ENCODE results near the gene MCC. TPM values are rescaled to one million over a fixed set of nuclear protein-coding genes. Genes with fewer than 3 reads are reported as not detected.

The MCC gene
- total RNA-seq, 1 donor from 2014 or later: 2.5 TPM

DNA sequence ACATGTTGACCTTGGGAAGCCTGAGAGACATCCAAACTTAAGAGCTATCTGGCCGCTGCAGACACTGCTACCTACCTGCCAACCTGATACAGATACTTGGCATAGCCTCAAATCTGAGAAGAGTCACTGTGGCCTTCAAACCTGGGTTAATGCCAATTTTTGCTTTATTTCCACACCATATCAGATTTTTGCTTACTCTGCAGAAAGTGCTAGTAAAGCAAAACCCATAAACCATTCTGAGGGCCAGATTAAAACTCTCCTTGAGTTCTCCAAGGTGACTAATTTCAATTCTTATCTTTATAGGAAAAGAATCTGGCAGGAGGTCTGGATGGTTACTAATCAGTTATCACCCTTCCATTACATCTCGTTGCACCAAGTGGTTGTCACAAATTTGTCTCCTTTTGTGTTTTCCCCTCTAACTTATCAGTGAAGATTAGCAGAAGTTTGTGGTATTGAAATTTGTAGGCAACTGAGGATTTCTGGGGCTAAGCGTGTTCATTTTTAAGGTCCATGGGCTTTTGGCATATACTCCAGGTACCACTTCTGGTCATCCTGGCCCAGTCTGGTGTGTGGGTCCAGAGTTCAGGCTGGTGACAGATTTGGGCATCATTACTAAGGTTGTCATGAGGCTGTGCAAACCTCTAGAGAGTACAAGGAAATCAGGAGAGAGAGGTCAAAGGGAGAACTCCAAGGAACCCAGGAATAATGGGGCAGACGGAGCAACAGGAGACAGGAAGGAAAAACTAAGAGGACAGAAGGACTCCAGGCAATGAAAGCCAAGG lies 231.4 kb downstream of the MCC start:
- H4K20me1 ChIP-seq (ENCODE audit: low read depth): no peaks in the 10 kb centered on the region
- no peak overlapping the region for H3K4me3 Mint-ChIP-seq
- H3K9me3 ChIP-seq (ENCODE audit: low read depth): no peaks in the 10 kb centered on the region
- H3K9me3 Mint-ChIP-seq: peaks cover 15% of the 10 kb centered on the region
- no peak overlapping the region for H3K4me2 ChIP-seq
- no peak overlapping the region for H3K27ac Mint-ChIP-seq
- H3K79me2 ChIP-seq (ENCODE audit: low read depth): no peaks in the 10 kb centered on the region
- H3K9ac ChIP-seq: no peak overlapping the region
- no peaks in the 10 kb centered on the region for H3K27me3 ChIP-seq
- H3K4me1 ChIP-seq: no peaks in the 10 kb centered on the region
- no peak overlapping the region for H2AFZ ChIP-seq (replicated peaks)
- TF ChIP-seq, protein P1, sequence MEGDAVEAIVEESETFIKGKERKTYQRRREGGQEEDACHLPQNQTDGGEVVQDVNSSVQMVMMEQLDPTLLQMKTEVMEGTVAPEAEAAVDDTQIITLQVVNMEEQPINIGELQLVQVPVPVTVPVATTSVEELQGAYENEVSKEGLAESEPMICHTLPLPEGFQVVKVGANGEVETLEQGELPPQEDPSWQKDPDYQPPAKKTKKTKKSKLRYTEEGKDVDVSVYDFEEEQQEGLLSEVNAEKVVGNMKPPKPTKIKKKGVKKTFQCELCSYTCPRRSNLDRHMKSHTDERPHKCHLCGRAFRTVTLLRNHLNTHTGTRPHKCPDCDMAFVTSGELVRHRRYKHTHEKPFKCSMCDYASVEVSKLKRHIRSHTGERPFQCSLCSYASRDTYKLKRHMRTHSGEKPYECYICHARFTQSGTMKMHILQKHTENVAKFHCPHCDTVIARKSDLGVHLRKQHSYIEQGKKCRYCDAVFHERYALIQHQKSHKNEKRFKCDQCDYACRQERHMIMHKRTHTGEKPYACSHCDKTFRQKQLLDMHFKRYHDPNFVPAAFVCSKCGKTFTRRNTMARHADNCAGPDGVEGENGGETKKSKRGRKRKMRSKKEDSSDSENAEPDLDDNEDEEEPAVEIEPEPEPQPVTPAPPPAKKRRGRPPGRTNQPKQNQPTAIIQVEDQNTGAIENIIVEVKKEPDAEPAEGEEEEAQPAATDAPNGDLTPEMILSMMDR (IDR thresholded peaks at IDR 0.05): no peak
- TF ChIP-seq EZH2 (IDR thresholded peaks at IDR 0.05) (no peak), EZH2phosphoT487 (IDR thresholded peaks at IDR 0.05) (no peak)
- no peaks in the 10 kb centered on the region for H3K36me3 ChIP-seq
- no peaks in the 10 kb centered on the region for H3K27me3 Mint-ChIP-seq (ENCODE audit: insufficient read depth, low read depth)
- no peaks in the 10 kb centered on the region for H3K36me3 Mint-ChIP-seq
- no peaks in the 10 kb centered on the region for H3K4me1 Mint-ChIP-seq
- H3K4me3 ChIP-seq: no peak overlapping the region
- H3F3A ChIP-seq (ENCODE audit: low read depth): no peaks in the 10 kb centered on the region
- DNase-seq (ENCODE audit: low spot score): no peak
- no peak overlapping the region for H3K27ac ChIP-seq

DNA sequence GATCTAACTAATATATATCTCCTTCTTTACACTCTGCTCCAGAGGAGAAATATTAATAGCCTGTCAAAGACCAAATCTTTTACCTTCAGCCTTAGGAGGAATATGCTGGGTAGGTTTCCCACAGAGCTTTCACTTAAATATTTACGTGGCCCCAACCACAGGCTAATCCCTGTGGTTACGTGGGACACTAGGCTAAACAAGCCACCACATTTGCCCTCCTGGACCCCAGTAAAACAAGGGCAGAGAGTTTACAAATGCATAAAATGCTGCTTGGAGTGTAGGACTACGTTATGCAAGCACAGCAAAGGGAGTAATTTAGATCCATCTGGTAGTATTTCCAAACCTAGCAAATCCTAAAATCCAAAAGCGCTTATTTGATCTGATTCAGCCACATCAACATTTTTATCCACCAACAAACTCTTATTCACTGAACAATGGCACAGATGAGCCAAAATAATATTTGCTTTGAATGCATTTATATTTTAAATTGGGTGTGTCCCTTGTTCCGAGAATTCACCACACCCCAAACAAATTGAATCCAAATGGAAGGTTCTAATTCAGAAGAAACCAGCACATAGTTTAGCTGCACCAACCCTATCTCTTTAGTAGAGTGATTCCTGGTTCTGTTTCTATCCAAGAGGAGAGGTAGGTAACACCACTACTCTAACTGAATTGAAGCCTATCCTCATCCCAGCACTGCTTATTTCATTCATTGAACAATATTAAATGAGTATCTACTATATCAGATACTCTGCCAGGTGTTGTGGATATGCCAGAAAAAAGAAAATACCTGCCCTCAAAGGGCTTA lies 232.5 kb downstream of the MCC start:
- no peaks in the 10 kb centered on the region for H3K27me3 ChIP-seq
- H3K4me3 Mint-ChIP-seq: no peak overlapping the region
- H3K9ac ChIP-seq: no peak overlapping the region
- H3K27me3 Mint-ChIP-seq (ENCODE audit: insufficient read depth, low read depth): no peaks in the 10 kb centered on the region
- no peak overlapping the region for H3K4me2 ChIP-seq
- no peaks in the 10 kb centered on the region for H3F3A ChIP-seq (ENCODE audit: low read depth)
- no peaks in the 10 kb centered on the region for H3K9me3 ChIP-seq (ENCODE audit: low read depth)
- H3K36me3 ChIP-seq: no peaks in the 10 kb centered on the region
- no peak overlapping the region for H3K27ac ChIP-seq
- H4K20me1 ChIP-seq (ENCODE audit: low read depth): no peaks in the 10 kb centered on the region
- no peaks in the 10 kb centered on the region for H3K4me1 Mint-ChIP-seq
- H3K9me3 Mint-ChIP-seq: peaks cover 15% of the 10 kb centered on the region
- H3K4me3 ChIP-seq: no peak overlapping the region
- no peak for TF ChIP-seq EZH2 (IDR thresholded peaks at IDR 0.05)
- H2AFZ ChIP-seq (replicated peaks): no peak overlapping the region
- no peak overlapping the region for H3K27ac Mint-ChIP-seq
- no peak for DNase-seq (ENCODE audit: low spot score)
- H3K79me2 ChIP-seq (ENCODE audit: low read depth): no peaks in the 10 kb centered on the region
- no peaks in the 10 kb centered on the region for H3K4me1 ChIP-seq
- H3K36me3 Mint-ChIP-seq: no peaks in the 10 kb centered on the region

DNA sequence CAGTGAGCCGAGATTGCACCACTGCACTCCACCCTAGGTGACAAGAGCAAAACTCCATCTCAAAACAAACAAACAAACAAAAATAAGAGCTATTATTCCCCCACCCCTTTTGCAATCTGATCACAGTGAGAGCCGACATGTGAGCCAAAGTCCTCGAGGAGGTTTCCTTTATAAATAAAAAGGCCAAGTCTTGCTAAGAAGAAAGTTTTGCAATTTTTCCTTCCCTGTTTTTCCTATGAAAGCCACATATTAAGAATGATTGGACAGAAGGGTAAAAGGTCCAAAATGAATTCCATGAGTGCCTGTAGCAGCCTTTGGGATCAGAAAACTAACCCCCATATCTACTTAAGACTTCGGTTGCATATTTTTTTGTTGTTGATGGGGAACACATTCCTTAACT lies 233.1 kb downstream of the MCC start:
- no peak overlapping the region for H3K4me3 Mint-ChIP-seq
- no peak overlapping the region for H3K27ac Mint-ChIP-seq
- Histone ChIP-seq H3K9me3 (ENCODE audit: low read depth) (no peaks in the 10 kb centered on the region), H3K36me3 (no peaks in the 10 kb centered on the region), H3K27me3 (no peaks in the 10 kb centered on the region), H3K4me2 (no peak overlapping the region), H2AFZ (replicated peaks) (no peak overlapping the region), H3F3A (ENCODE audit: low read depth) (no peaks in the 10 kb centered on the region), H3K79me2 (ENCODE audit: low read depth) (no peaks in the 10 kb centered on the region), H3K4me1 (no peaks in the 10 kb centered on the region), H3K9ac (no peak overlapping the region), H3K4me3 (no peak overlapping the region), H3K27ac (no peak overlapping the region), H4K20me1 (ENCODE audit: low read depth) (no peaks in the 10 kb centered on the region)
- peaks cover 1% of the 10 kb centered on the region for H3K4me1 Mint-ChIP-seq
- no peaks in the 10 kb centered on the region for H3K36me3 Mint-ChIP-seq
- no peaks in the 10 kb centered on the region for H3K27me3 Mint-ChIP-seq (ENCODE audit: insufficient read depth, low read depth)
- TF ChIP-seq EZH2 (IDR thresholded peaks at IDR 0.05): no peak
- TF ChIP-seq EZH2phosphoT487 (IDR thresholded peaks at IDR 0.05): no peak
- TF ChIP-seq, protein P1 (IDR thresholded peaks at IDR 0.05): no peak
- peaks cover 15% of the 10 kb centered on the region for H3K9me3 Mint-ChIP-seq
- DNase-seq (ENCODE audit: low spot score): no peak
